GM18861 (cell line): ENCODE data around the gene VAV3.

Source experiments
- ATAC-seq: cut with Tn5 transposase; IDR thresholded peaks from one replicate; pipeline ENCODE4 v1.9.1; 2021; ENCODE audit not compliant: unreplicated experiment

VAV3 gene

DNA sequence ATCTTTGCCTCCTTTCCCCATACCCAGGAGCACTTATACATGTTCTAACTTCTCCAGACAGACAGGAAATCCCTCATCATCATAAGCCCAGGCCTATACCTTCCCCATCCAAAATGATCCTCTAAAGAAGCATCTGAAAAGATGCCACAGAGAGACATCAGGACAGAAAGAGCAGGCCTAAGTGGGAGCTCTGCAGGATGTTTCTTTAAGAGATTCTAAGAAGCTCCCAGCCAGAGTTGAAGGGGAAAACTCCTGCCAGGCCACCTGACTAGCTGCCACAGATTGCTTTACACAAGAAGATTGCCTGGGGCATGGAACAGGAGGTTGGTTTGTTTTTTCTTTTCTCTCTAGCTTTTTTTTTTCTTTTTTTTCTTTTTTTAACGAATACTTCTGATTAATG, 275.8 kb downstream of the VAV3 start:
- ATAC-seq, result no peak

DNA sequence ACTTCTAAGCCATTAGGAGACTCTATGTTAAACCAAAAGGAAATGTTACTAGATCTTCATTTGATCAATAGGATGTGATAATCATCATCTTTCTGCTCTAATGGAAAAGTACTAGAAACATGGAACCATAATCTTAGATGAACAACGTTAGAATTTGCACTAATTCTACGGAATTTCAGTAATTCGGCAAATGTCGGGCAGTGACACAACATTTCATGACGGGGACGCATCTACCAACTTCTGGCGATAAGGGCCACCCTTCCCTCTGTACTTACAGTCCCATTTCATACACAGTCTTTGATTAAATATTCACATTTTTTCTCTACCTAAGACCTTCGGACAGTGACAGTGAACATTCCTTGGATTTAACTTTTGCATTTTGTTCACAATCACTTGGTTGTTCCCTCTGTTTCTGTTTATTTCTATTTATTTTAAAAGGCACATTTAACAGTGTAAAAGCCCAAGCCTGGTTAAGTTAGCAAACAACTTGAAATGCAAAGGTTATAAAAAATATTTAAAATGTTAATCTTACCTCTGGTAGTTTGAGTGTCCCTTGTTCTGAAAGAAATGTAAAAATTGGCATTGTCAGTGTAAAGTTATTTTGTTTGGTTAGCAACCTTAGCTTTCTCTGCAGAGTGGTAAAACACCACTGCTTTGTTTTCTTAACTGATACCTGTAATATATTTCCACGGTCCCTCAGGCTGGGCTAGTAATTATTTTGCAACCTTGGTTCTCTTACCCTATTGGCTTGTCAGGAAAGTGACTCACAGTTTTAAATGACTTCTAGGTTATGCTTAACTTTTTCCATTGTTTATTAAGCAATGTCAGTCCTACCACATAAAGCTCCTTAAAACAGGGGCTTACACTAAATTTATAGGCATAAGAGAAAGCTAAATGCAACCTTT, 276.9 kb downstream of the VAV3 start:
- ATAC-seq, result no peak

DNA sequence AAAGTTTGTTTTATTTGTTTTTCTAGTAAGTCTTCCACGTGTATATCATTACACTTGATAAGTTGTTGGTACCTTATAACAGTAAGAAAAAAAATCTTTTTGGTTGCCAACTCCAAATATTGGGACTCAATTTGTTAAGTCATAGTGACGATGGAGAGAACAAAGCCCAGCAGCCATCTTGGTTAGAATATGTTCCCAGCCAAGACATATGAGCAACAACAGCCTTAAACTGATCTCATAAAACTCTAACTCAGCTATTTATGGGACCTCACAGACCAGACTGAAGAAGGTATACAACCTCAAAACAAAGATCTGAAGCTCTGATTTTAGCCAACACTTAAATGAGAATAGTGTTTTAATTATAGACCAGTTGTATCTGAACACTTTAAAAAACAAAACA, 281.3 kb downstream of the VAV3 start:
- ATAC-seq, result no peak

DNA sequence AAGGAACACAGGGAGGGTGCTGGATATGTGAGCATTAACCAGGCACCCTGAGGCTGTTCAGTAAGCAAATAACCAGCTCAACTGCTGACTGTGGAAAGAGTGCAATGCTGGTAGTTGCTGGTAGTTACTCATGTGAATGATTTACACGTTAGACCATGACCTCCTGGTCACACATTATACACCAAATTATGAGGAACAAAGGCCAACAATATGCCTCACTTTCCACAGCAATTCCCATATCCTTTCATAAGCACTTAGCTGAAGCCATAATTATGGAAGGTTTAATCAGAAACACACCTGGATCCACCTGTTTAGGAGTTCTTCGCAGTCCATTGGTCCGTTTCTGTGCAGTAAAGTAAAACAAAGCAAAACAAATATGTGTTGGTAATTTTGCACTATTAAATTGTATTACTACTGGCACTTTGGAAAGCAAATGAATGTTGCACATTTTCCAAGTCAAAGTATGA, 281.8 kb downstream of the VAV3 start:
- no peak for ATAC-seq

DNA sequence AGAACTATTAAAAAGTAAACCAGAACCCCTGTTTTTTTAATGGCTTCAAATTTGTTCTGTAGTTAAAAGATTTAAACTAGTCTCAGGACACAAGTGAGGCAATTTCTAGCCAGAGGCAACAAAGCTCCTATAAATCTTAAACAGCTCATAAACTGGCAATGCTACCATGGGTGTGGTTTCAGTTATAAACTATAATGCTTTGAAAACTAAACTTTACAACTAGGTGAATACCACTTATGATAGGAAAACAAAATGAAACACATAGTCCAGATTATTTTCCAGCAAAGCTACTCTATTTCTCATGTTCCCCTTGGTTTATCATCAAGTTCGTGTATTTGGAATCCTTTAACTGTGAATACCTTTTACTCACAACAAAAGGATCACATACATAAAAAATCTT, 282.5 kb downstream of the VAV3 start:
- ATAC-seq, result no peak

DNA sequence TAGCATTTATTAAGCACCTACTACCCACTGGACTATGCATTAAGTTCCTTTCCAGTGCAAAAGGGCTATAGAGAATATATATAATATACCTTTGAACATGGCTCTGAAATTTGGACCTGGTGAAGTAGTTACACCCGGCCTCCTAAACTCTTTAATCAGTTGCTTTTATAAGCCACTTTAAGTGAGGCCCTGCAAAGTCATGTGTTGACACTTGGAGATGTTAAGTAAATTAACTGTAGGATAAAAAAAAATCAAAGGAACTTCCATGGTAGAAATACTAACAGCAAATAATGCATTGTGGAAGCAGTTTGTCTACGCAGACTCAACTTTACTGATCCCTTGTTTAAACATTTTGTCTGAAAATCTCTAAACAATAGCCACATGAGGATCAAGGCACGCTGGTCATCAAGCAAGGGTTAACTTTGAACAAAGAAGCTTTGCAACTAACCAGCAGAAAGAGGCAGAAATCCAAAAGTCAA, 283.9 kb downstream of the VAV3 start:
- ATAC-seq, result no peak

DNA sequence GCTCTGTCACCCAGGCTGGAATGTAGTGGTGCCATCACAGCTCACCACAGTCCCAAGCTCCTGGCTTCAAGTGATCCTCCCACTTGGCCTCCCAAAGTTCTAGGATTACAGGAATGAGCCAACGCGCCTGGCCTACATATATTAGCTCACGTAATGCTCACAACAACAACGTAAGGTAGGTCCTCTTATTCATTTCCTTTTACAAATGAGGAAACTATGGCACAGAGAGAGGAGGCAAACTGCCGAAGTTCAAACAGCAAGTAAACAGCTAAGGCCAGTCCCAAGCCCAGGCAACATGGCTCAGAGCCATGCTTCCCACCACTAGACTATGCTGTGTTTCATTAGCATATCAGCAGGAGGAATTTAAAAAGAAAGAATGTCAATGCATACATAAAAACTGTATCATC, 284.4 kb downstream of the VAV3 start:
- no peak for ATAC-seq

DNA sequence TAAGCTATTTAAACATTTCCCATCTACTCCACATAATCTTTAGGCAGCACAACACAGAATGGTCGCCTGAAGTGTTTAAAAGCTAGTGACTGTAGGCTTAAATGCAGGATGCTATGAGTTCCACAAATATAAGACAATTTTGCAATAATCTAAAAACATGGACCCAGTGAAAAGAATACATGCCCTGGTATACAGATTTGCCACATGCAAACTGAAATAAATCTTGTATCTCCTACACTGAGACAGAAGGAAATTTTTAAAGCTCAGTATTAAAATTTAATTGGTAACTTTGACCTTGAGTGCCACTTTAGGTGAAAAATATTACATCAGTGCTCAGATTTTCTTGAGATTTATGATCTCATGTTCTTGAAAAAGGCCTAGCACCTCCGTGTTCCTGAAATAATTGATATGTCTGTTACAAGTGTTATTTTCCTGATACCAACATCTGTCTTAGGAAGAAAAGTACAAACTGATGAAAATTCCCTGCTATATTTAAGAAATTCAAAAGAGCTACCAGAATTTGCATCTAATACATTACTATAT, 285.5 kb downstream of the VAV3 start:
- ATAC-seq, result no peak

DNA sequence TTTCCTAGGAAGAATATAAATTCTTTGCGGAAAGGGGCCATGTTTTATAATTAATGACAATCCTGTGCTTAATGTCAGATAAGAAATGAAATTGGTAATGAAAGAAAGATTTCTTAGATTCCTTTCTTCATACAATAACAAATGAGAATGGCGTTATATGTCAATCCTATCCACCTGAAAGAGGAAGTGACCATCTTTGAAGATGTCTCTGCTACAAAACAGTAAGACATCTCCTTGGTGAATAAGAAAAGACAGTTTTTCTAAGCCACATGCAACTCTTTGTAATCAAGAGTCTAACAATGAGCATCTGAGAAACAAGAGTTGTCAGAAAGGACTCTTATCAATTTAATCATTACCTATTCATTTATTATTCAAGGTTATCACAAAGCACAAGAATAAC, 286.0 kb downstream of the VAV3 start:
- ATAC-seq, result no peak

DNA sequence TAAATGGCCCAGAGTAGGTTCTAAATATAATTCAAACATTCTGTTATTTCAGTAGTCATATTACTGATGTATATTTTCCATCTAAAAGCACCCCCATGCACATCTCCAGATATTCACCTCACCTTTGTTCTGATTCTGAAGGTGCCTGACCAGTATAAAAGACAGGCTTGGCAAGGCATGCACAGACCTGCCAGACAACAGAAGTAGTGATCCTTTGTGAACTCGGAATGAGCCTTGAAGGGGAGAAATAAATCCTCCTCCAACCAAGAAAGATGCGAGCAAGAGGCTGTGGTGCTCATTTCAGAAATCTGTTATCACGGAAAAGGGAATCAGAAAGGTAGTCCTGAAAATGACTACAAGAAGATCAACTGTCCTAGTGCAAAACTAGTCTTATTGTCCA, 287.3 kb downstream of the VAV3 start:
- no peak for ATAC-seq

DNA sequence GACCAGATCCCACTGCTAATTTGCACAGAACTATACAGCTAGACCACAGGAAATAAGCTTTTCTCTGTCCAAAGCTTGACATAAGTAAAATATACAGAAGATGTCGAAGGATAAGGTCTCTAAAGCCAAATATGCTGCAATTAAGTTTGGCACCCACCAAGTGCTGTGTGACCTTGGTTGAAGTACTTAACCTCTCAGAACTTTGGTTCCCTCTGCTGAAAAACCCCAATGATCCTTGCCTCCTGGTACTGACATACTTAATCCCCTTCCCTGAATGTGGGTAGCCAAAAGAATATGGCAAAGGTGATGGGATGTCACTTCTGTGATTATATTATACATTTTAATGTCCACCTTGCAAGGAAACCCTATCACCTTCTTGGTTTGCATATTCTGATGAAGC, 290.5 kb downstream of the VAV3 start:
- no peak for ATAC-seq

DNA sequence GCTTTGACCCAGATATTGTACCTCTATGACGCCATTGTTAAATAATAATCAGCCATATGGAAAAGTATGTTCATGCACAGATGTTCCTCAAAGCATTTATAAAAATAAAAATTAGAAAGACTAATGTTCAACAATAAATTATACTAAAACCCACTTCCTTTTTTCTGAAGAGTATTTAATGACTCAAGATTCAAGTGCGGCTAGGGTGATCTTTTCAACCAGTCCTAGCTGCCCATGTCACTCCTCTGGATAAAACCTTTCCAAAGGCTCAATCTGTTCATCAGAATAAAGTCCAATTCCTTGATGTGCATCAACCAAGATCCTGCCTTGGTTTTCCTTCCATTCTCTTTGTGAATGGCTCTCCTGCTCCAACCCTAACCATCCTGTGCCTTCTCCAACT, 292.0 kb downstream of the VAV3 start:
- ATAC-seq, result no peak

DNA sequence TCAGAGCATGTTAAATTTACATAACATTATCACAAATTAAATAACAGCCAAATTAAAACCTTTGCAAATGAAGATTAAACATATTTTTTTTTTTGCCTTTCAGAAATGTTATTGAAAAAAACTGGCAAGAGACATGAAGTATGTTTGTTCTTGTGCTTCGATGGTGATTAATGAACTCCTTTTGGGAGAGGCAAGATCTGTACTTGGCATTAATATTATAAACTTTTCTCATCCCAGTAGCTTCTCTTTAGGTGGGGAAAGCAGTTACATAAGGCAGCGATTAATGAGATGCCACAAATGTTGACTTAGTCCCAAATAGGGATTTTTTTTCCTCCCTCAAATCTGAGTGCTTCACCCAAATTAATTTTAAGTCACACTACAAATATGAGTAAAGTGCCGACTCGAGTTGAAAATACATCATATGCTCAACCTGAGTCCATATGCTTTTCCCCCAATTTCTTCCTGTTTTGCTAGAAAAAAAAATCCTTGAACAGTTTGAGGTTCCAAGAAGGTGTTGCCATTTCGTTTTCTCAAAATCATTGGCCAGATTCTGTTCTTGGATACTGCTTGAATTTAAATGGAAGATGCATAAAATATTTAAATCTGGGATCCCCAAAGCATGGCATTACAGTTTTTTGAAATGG, 294.5 kb downstream of the VAV3 start:
- ATAC-seq, result no peak

DNA sequence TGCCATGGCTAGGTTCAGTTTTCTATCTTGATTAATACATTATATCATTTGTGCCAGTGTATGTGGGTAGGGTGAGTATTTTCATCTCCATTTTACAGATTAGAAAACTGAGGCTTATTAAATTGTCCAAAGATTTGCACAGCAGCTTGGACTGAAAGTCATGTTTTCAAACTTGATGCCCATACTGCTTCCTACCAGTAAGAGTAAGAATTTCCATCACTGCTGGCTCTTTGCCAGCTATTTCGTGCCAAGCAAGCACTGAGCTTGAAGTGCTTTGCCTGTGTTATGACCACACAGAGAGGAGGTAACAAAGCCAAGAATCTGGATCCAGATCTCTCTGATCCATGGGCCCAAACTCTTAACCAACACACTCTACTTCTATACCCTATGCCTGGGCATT, 295.0 kb downstream of the VAV3 start:
- no peak for ATAC-seq

DNA sequence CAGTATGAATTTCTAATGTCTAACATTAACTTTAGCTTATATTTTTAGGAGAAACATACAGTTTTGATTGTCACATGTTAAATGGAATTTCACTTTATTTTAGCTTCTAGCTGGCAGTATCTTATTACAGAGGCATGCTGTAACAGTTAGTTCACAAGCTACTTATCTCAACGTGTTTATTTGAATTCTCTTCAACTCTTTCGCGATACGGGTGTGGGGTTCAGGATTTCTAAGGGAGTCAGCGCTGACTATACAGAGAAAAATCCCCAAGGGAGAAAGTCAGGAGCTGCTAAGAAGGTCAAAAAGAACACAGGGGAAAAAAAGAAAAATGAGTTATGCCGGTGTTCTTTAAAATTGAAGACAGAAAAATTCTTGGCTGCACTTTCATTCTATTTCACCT, 296.2 kb downstream of the VAV3 start:
- ATAC-seq, result no peak

DNA sequence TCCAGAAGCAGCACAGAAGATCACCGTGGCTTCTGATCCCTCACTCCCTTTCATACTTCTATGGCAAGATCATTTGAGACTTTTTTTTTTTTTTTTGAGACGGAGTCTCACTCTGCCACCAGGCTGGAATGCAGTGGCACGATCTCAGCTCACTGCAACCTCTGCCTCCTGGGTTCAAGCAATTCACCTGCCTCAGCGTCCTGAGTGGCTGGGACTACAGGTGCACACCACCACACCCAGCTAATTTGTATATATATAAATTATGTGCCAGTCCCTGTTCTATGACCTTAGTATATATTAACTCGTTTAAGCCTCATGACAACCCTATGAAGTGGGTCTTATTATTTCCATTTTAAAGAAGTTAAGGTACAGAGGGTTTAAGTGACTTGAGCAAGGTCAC, 298.5 kb downstream of the VAV3 start:
- no peak for ATAC-seq

DNA sequence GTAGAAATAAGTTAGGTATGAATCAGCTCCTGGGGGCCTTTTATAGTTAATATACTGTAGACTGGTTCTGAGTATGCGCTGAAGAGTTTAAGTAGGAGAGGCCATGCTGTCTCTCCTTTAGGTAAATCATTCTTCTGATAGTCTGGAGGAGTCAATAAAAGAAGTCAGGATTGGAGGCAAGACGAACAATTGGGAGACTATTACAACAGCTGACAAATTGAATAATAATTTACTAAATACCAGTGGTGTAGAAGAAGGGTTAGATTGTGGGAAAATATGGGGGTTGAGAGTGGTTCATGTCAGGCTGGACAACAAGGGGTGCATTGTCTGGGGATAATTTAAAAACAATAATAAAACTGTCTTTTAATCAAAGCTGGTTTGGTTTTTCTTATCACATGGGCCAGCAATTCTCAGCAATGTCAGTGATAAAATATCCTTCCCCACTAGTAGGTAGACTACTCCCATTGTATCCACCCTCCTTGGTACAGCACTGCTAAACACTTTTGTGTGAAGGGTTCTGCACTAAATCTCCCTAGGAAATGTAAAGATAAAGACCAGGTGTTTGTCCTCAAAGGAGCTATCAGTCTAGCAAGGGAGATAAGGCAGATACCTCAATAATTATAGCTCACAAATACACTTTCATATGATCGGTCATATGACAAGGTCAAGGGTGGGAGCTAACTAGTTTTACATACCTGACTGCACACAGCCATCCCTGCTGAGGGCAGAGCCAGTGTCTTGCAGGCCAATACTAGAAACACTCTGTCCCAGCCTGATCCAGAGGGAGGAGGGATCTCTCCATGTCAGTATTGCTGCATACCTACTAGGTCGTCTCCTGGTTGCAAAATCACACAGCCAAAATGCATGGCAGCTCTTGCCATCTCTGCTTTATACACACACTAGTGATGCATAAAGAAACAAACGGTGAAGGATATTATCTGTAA, 299.7 kb downstream of the VAV3 start:
- no peak for ATAC-seq

DNA sequence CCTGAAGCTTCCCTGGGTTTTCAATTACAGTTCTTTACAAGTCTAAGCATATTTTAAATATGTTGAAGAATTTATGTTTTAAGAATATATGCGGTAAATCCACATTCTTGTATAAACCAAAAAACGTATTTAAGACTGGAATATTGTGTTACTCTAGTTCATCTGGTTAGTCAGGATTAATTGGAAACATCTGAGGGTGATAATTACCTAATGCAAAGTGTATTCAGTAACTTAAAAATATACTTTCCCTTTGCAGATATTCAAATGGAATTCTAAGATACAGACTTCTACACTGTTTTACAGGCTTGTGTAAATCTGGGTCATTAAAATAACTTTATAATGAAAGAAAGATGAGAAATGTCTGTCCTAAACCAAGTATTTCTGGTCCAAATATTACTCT, 302.0 kb downstream of the VAV3 start:
- ATAC-seq, result no peak

DNA sequence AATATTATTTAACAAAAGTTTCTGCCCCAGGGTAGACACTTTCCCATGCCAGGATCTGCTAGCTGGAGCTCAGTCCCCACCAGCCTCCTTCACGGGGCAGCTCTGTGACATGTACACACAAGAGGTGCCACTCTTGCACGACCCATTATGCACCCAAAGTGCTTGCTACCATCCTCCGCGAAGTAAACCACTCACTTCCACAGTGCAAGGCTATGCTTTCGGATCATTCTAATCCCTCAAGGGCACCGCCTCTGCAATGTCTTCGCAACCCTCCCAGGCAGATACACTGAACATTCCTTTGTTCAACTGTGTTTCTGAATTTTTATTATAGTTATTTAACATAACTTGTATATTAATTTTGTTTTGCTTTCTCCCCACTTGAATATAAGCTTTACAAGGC, 303.8 kb downstream of the VAV3 start:
- ATAC-seq, result no peak

DNA sequence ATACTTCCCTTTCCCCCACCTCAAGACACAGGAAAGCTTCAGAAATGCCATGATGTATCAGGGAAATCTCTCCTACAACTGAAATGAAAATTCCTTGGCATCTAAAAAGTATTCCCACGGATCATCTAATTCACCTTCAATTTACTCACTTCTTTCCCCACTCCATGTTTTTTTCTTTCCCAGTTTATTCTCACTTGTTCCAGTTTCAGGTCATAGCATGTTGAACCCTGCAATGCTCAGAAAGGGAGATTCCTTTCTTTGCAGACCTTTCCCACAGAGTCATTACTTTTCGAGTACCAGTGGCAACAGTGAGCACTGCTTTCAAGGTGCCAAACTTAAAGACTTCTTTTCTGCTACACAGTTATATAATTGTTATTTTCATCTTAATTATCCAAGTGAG, 305.0 kb downstream of the VAV3 start:
- no peak for ATAC-seq

DNA sequence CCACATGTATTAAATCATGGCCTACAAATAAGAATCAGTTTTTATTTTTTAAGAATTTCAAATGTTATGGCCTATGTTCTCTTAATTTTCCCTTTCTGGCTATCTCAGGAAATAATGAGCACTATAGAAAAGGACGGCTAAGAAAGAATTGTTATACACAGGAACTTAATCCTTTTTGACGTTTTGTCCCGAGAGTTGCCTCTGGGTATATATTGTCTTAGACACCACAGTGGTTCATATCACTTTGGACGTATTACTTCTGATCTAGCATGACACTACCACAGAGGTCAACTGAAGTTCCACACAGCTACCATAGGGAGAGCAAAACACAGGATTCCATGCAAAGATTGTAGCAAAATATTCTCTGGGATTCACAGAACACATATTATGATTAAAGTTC, 307.6 kb downstream of the VAV3 start:
- ATAC-seq, result no peak
